GM12875 (cell line): ENCODE results near the gene PNKD.
"Not testable (repeated sequence)": the region's sequence is repeated elsewhere in the genome, so short reads cannot be mapped to it uniquely, and the experiment has no call there.

Experiments
- H3K4me3 ChIP-seq: one replicate; pipeline ENCODE4 v1.5.1; 2011; ENCODE audit warnings: low read depth, low read length, control low read depth
- CTCF ChIP-seq: IDR thresholded peaks from 2 replicates; pipeline ENCODE4 v1.5.1; 2011; ENCODE audit warnings: low read depth, mild to moderate bottlenecking, control low read depth, inconsistent platforms, low read length, moderate library complexity, borderline replicate concordance; ENCODE audit not compliant: insufficient read depth

Gene PNKD

GRCh38 chr2:218305383-218305782 lies 35.1 kb downstream of the PNKD start:
- no peak for TF ChIP-seq CTCF
- H3K4me3 ChIP-seq, result no peak overlapping the region

- TF ChIP-seq CTCF, result no peak
- no peak overlapping the region for H3K4me3 ChIP-seq
Measured at GRCh38 chr2:218306184-218306920, 36.0 kb downstream of the PNKD start.

GRCh38 chr2:218307415-218308090 lies 37.2 kb downstream of the PNKD start:
- TF ChIP-seq CTCF, result no peak
- no peak overlapping the region for H3K4me3 ChIP-seq

- TF ChIP-seq CTCF, result no peak
- no peak overlapping the region for H3K4me3 ChIP-seq
Measured at GRCh38 chr2:218310853-218311540, 40.7 kb downstream of the PNKD start.

GRCh38 chr2:218311541-218312266 lies 41.4 kb downstream of the PNKD start:
- H3K4me3 ChIP-seq, result not testable (repeated sequence)

- TF ChIP-seq CTCF, result no peak
- no peak overlapping the region for H3K4me3 ChIP-seq
Measured at GRCh38 chr2:218312267-218312756, 42.0 kb downstream of the PNKD start.

- no peak for TF ChIP-seq CTCF
- no peak overlapping the region for H3K4me3 ChIP-seq
Measured at GRCh38 chr2:218313356-218313755, 43.0 kb downstream of the PNKD start.

GRCh38 chr2:218314764-218315163 lies 44.4 kb downstream of the PNKD start:
- H3K4me3 ChIP-seq, result not testable (repeated sequence)
